NCI-H446 treated with DMSO at 0.1 percent for 48 hours (cell line): ENCODE measurements around the gene IPO11.

Source experiments
- DNase-seq: peaks from one replicate; lab custom pipeline; 2025; lab: John Stamatoyannopoulos, UW

The IPO11 gene

DNA sequence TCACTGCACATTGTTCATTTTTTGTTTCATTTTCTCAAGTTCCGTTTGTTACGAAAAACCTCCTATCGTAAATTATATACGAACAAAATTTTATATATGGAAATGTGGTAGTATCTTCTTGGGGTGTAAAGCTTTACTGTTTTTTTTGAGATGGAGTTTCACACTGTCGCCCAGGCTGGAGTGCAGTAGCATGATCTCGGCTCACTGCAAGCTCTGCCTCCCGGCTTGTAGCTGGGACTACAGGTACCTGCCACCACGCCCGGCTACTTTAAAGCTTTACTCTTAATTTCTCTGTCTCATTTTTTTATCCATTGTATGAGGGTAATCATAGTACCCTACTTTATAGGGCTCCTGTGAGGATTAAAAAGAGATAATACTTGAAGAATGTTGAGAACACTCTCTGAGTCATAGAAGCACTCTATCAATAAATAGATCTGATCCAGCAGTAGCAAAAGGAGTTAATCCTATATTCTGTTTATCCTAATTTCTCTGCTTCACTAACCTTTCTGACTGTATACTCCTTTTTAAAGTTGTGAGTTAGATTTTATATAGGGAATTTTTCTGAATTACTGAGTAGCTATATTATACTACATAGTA lies 160.5 kb downstream of the IPO11 start:
- DNase-seq: no peak

GRCh38 chr5:62574599-62574998 lies 162.0 kb downstream of the IPO11 start:
- DNase-seq: no peak

DNA sequence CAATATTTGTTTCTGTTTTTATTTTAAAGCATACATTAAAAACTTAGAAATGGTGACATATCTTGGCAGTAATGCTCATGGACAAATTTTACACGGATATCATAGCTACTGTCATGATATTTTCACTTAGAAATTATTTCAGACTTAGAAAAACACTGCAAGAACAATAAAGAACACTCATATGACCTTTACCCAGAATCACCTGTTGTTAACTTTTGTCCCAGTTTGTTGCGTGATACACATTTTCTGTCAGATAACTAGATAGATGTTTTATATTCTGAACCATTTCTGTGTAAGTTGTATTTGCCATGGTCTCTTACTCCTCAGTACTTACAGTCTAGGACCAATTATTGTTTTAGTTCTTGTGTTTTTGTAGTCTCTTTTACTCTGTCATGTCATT lies 162.5 kb downstream of the IPO11 start:
- no peak for DNase-seq

GRCh38 chr5:62575489-62575888 lies 162.9 kb downstream of the IPO11 start:
- DNase-seq: no peak

- no peak for DNase-seq
Observed at GRCh38 chr5:62576570-62577170, 164.1 kb downstream of the IPO11 start.

- DNase-seq: no peak
Observed at GRCh38 chr5:62577488-62577887, 164.9 kb downstream of the IPO11 start.

GRCh38 chr5:62578540-62578939 lies 166.0 kb downstream of the IPO11 start, which contains the start of gene LRRC70:
Gene LRRC70 (plus strand): TSS chr5:62578819. CDS start chr5:62579439, 620 bp downstream.
- no peak for DNase-seq

DNA sequence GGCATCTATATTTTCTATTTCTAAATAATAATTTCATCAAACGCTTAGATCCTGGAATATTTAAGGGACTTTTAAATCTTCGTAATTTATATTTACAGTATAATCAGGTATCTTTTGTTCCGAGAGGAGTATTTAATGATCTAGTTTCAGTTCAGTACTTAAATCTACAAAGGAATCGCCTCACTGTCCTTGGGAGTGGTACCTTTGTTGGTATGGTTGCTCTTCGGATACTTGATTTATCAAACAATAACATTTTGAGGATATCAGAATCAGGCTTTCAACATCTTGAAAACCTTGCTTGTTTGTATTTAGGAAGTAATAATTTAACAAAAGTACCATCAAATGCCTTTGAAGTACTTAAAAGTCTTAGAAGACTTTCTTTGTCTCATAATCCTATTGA lies 167.2 kb downstream of the IPO11 start:
- no peak for DNase-seq

- no peak for DNase-seq
Observed at GRCh38 chr5:62581836-62582597, 169.5 kb downstream of the IPO11 start.

DNA sequence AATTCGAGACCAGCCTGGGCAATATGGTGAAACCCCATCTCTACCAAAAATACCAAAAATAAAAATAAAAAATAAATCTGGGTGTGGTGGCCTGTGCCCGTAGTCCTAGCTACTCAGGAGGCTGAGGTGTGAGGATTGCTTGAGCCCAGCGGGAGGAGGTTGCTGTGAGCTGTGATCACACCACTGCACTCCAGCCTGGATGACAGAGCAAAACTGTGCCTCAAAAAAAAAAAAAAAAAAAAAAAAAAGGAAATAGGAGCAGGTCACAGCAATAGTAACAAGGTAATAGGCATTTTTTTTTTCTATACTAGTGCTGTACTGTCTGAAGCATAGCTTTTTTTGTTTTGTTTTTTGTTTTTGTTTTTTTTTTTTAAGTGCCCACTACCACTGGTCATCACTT lies 171.8 kb downstream of the IPO11 start:
- DNase-seq: no peak

DNA sequence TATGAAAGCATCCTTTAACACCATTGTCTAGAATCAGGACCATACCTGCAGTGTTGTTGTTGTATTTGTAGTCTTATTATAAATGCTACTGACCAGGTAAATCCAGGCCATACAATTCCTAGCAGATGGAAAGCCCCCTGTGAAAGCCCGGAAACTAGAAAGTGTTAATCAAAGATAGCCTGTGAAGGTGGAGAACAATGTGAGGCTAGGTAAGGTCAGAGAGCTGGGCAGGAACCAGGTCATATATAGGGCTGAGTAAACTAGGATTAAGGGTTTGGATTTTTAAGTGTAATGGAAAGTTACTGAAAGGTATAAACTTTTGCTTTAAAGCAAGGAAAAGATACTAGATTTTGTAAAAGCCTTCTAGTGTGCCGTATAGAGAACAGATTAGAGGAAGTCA lies 172.7 kb downstream of the IPO11 start:
- no peak for DNase-seq

GRCh38 chr5:62585751-62586150 lies 173.2 kb downstream of the IPO11 start:
- DNase-seq: no peak

DNA sequence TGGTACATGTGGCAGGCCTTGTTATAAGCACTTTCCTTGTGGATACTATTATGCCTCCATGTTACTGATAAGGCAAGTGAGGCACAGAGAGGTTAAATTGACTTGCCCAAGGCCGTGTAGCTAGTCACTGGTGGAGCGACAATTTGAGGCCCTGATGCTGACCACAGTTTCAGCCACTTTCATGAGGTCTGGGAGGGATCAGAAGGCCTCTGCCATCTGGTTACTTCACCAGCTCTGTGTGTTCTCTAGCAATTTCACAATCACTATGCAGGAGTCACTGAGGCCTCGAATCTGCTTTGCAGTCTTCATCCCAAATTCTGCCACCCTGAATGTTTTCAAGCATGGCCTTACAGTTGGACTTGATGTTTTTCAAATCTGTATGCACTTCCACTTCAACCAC lies 175.2 kb downstream of the IPO11 start:
- no peak for DNase-seq

- DNase-seq: no peak
Observed at GRCh38 chr5:62588668-62589067, 176.1 kb downstream of the IPO11 start.

GRCh38 chr5:62589504-62589903 lies 176.9 kb downstream of the IPO11 start:
- no peak for DNase-seq

- no peak for DNase-seq
Observed at GRCh38 chr5:62590387-62590786, 177.8 kb downstream of the IPO11 start.

- no peak for DNase-seq
Observed at GRCh38 chr5:62592558-62592957, 180.0 kb downstream of the IPO11 start.

GRCh38 chr5:62593331-62593730 lies 180.8 kb downstream of the IPO11 start:
- DNase-seq: no peak

- no peak for DNase-seq
Observed at GRCh38 chr5:62594364-62594984, 181.9 kb downstream of the IPO11 start.

DNA sequence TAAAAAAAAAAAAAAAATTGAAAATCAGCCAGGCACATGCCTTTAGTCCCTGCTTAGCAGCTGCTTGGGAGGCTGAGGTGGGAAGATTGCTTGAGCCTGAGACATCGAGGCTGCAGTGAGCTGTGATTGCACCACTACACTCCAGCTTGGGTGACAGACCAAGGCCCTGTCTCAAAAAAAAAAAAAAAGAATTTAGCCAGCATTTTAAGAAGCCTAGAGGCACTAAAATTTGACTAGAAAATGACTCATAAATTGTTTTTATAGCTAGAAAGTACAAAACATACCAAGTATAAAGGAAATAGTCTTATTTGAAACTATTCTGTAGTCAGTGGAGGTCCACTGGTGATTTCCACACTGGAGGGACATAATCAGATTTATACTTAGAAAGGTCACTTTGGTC lies 183.5 kb downstream of the IPO11 start:
- DNase-seq: no peak

- DNase-seq: no peak
Observed at GRCh38 chr5:62596691-62597090, 184.1 kb downstream of the IPO11 start.

- no peak for DNase-seq
Observed at GRCh38 chr5:62597314-62597713, 184.8 kb downstream of the IPO11 start.
